Measurements from ENCODE around the gene PRR27.
"Not testable (repeated sequence)": the region's sequence is repeated elsewhere in the genome, so short reads cannot be mapped to it uniquely, and the experiment has no call there.

Gene PRR27

GRCh38 chr4:70212752-70213151 is 58.7 kb downstream of the PRR27 start:
- DNase-seq, result not testable (repeated sequence)
